Measurements from ENCODE around the gene CAND1.

The CAND1 gene

GRCh38 chr12:67367843-67368242 lies 98.7 kb downstream of the CAND1 start:
- no peak for TF ChIP-seq ZNF274 (IDR thresholded peaks at IDR 0.05; ENCODE audit: low read depth, low read length)
- H3K4me3 ChIP-seq (ENCODE audit: low read length): no peak overlapping the region

Measured in GM08714 (cell line).